Activated CD4-positive, alpha-beta memory T cell treated with anti-CD3 and anti-CD28 coated beads for 36 hours (primary cell): Measurements from ENCODE around the gene PROCA1. TPM values are rescaled to one million over a fixed set of nuclear protein-coding genes. Genes with fewer than 3 reads are reported as not detected.

ENCODE experiments used
- CTCF ChIA-PET: fragments of 350-600 bp; sonication (Branson Sonifier 250); formaldehyde crosslinking; loops from one replicate; lab custom pipeline; 2021; ENCODE audit warnings: antibody characterized with exemption, inconsistent platforms; lab: Charles Lee
- POLR2A ChIA-PET: fragments of 350-600 bp; sonication (Branson Sonifier 250); formaldehyde crosslinking; loops from one replicate; lab custom pipeline; 2021; ENCODE audit warnings: antibody characterized with exemption; lab: Charles Lee
- DNase-seq: peaks from one replicate; pipeline ENCODE4 v3.0.0-alpha.2; 2020
- H3K27ac Mint-ChIP-seq: one replicate; pipeline ENCODE4 v1.8.0; 2021; ENCODE audit warnings: mixed read lengths
- H3K27me3 Mint-ChIP-seq: one replicate; pipeline ENCODE4 v1.8.0; 2021; ENCODE audit warnings: mixed read lengths
- H3K36me3 Mint-ChIP-seq: one replicate; pipeline ENCODE4 v1.8.0; 2021; ENCODE audit warnings: mixed read lengths
- H3K4me1 Mint-ChIP-seq: one replicate; pipeline ENCODE4 v1.8.0; 2021; ENCODE audit warnings: low read depth, mixed read lengths
- H3K4me3 Mint-ChIP-seq: one replicate; pipeline ENCODE4 v1.8.0; 2021; ENCODE audit warnings: mild to moderate bottlenecking, mixed read lengths
- H3K9me3 Mint-ChIP-seq: one replicate; pipeline ENCODE4 v1.8.0; 2021; ENCODE audit warnings: mixed read lengths
- intact Hi-C: fragments of 100-400 bp; cut with micrococcal nuclease; formaldehyde crosslinking; loops from one replicate; pipeline ENCODE4 v1.15.1; 2023
- total RNA-seq, 2 experiments: library from RNA; stranded (reverse); gene quantifications; one replicate each; pipeline ENCODE4 v1.2.3, GENCODE V29; 2021

Gene PROCA1
- total RNA-seq, 2 experiments from 2014 or later, result 4.5 TPM

DNA sequence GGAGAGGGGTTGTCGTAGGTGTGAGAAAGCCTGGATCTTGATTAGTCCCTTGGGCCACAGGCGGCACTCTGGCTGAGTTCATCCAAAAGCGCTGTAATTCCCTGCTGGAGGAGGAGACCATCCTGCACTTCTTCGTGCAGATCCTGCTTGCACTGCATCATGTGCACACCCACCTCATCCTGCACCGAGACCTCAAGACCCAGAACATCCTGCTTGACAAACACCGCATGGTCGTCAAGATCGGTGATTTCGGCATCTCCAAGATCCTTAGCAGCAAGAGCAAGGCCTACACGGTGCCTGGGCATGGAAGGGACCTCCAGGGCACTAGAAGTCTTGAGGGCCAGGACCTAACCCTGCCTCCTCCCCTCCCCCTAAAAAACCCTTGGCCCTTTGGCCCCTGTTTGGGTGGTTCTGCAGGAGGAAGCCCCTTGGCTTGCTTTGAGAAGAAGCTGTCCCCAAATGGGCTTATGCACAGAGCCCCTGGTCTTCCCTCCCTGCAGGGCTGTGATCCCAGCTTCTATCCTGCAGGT, 23.1 kb upstream of the PROCA1 start:
- CTCF ChIA-PET, result interaction anchor here (0.6 to 1.6 kb wide), 4 partner anchors 15 to 219 kb away, joined by 3 to 10 read pairs (median 4); no protein-coding TSS in a partner anchor
- Mint-ChIP-seq H3K27me3 (no peaks in the 10 kb centered on the region), H3K4me1 (peaks cover 28% of the 10 kb centered on the region), H3K4me3 (no peak overlapping the region), H3K27ac (no peak overlapping the region), H3K9me3 (no peaks in the 10 kb centered on the region), H3K36me3 (peaks cover 7% of the 10 kb centered on the region)
- POLR2A ChIA-PET, result no interaction called here
- DNase-seq, result no peak
- intact Hi-C loops, result no loop called here

DNA sequence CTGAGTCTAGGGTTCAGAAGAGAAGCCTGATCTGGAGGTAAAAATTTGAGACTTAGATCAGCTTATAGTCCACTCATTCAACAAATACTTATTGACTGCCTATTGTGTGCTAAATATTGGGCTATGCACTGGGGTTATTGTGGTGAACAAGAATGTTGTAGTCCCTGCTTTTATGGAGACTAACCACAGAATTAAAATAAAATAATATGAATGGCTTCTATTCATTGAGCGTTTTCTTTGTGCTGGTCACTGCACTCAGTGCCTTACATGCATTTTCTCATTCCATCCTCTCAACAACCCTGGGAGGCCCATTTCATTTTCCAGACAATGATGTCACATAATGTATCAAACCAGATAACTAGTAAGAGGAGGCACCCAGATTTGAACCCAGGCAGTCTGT, 21.7 kb upstream of the PROCA1 start:
- CTCF ChIA-PET, result interaction anchor here (0.7 to 1.4 kb wide), 2 partner anchors 16 to 116 kb away, joined by 3 to 4 read pairs; no protein-coding TSS in a partner anchor
- no peaks in the 10 kb centered on the region for H3K9me3 Mint-ChIP-seq

DNA sequence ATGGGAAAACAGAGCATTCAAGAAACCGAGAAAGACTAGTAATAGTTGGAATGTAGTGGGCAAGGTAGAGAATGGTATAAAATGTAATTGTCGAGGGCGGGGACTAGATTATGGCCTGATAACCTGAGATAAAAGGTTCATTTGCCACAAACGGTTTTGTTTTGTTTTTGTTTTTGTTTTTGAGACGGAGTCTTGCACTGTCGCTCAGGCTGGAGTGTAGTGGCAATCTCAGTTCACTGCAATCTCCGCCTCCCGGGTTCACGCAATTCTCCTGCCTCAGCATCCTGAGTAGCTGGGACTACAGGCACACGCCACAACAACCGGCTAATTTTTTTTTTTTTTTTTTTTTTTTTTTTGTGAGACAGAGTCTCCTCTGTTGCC, 18.3 kb upstream of the PROCA1 start:
- Mint-ChIP-seq H3K9me3 (no peaks in the 10 kb centered on the region), H3K27me3 (no peaks in the 10 kb centered on the region), H3K27ac (peak overlapping the region; percentile 34), H3K4me3 (peak overlapping the region; percentile 8), H3K4me1 (peaks cover 20% of the 10 kb centered on the region), H3K36me3 (peaks cover 10% of the 10 kb centered on the region)
- ChIA-PET POLR2A (interaction anchor here (7.1 kb wide), 1 partner anchor 17 kb away, joined by 202 read pairs; the partner anchor contains the start of gene TRAF4), CTCF (interaction anchor here (0.7 to 9.7 kb wide), 6 partner anchors 17 to 387 kb away, joined by 5 to 632 read pairs (median 49); partner anchors contain the start of genes PHF12 and TRAF4)
- intact Hi-C loops, result loop anchor here (1.0 to 5.0 kb wide), 4 partner anchors 83 to 564 kb away; partner anchors contain the start of genes BLTP2 and NUFIP2
- no peak for DNase-seq

More for the DNA sequence above, 21.7 kb upstream of the PROCA1 start:
- H3K4me3 Mint-ChIP-seq, result no peak overlapping the region
- POLR2A ChIA-PET, result interaction anchor here (1.1 kb wide), 1 partner anchor 12 kb away, joined by 3 read pairs; no protein-coding TSS in a partner anchor
- intact Hi-C loops, result no loop called here
- H3K27me3 Mint-ChIP-seq, result no peaks in the 10 kb centered on the region
- H3K27ac Mint-ChIP-seq, result no peak overlapping the region
- H3K36me3 Mint-ChIP-seq, result peaks cover 4% of the 10 kb centered on the region
- DNase-seq, result no peak
- H3K4me1 Mint-ChIP-seq, result peaks cover 21% of the 10 kb centered on the region

DNA sequence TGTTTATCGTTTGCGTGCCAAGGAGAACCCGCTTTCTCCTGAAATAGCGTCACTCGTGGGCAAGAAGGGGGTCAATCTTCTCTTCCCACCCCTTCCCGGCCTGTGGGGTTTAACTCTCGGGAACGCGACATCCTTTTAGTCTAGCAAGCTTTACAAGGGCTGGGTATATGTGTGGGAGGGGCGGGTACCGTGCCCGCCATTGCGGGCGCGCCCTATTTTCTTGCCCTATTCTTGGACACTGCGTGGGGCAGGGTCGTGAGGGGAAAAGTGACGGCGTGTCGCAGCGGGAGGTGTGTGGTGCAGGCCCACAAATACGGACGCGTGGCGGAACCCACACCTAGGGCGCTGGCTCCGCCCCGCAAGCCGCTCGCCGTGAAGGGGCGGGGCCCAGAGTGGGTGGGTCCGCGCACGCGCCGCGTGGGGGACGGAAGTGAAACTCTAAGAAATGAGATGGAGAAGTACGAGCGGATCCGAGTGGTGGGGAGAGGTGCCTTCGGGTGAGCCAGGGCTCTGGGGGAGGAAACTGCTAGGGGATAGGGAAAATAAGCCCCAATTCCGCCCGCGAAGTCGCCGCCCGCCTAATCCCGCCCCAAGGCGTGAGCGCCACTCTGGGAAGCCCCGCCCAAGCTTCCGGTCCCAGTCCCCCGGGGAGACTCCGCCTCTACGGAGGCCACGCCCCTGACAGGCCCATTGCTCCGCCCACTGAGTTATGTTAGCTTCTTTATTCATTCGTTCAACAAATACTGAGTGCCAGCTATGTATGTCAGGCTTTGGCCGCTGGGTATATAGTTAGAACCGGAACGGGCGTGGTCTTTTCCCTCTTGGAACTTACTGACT, 16.9 kb upstream of the PROCA1 start, which contains the start of gene NEK8:
Gene NEK8 (plus strand): TSS at position 425 of the 837 bp plus-strand sequence. CDS start 26 bp downstream, at position 451.
- Mint-ChIP-seq H3K27ac (peak within 1 kb of the TSS; percentile 98), H3K36me3 (peaks cover 24% of the 10 kb centered on the region), H3K9me3 (no peaks in the 10 kb centered on the region), H3K4me3 (peak within 1 kb of the TSS; percentile 93), H3K27me3 (no peaks in the 10 kb centered on the region), H3K4me1 (peaks cover 31% of the 10 kb centered on the region)
- ChIA-PET POLR2A (interaction anchor here (1.0 to 7.1 kb wide), 14 partner anchors 9 to 387 kb away, joined by 3 to 202 read pairs (median 8); partner anchors contain the start of genes BLTP2, DHRS13, FLOT2 and PHF12), CTCF (interaction anchor here (0.7 to 9.7 kb wide), 22 partner anchors 9 to 416 kb away, joined by 3 to 632 read pairs (median 10); partner anchors contain the start of genes BLTP2, DHRS13, FAM222B and PHF12)
- intact Hi-C loops, result loop anchor here (1.0 to 5.0 kb wide), 8 partner anchors 9 to 566 kb away; partner anchors contain the start of genes BLTP2, DHRS13, NUFIP2 and RPL23A
- DNase-seq, result peak; percentile 99

DNA sequence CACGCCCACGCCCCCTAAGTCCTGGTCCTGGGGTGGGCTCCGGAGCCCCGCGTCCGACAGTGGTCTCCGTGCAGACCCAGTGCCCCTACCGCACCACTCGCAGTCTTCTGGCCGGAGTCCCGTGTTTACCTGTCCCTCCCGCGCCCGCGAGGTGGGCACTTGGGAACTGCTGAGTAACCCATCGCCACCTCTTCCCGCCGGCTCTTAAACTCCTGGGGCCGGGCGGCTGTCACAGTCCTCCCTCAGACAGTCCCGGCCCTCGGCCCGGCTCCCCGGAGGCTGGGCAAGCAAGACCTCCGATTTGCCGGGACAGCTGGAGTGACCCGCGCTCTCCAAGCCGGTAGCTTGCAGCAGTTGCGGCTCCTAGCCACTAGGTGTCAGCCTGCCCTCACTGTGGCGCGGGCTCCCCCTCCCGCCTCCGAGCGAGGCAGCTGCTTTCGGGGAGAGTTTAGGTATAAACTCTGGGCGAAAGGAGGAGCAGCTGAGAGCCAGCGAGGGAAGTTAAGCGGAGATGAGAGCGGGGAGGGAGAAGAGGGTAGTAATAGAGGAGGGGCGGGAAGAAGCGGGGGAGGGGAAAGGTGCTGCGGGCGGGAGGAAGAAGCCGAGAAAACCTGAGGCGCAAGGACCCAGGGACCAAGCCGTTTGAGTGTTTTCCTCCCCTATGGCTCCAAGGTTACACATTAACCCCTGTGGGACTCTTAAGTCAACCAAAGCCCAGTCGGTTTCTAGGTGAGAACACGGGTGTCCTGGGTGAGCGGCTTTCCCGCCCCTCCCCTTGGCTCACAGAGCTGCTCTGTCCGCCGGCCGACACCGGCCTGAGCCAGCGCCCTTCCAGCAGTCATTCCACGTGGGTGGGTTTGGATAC, 15.2 kb upstream of the PROCA1 start:
- ChIA-PET CTCF (interaction anchor here (0.6 to 9.7 kb wide), 50 partner anchors 10 to 449 kb away, joined by 3 to 632 read pairs (median 4); partner anchors contain the start of genes BLTP2, DHRS13, FAM222B and FLOT2), POLR2A (interaction anchor here (0.7 to 7.1 kb wide), 22 partner anchors 7 to 389 kb away, joined by 3 to 202 read pairs (median 5); partner anchors contain the start of genes DHRS13, FAM222B, PHF12 and RPL23A)
- Mint-ChIP-seq H3K36me3 (peaks cover 39% of the 10 kb centered on the region), H3K9me3 (no peaks in the 10 kb centered on the region), H3K4me1 (peaks cover 46% of the 10 kb centered on the region), H3K27ac (peak overlapping the region; percentile 98), H3K4me3 (peak overlapping the region; percentile 93), H3K27me3 (no peaks in the 10 kb centered on the region)
- DNase-seq, result peak; percentile 96
- intact Hi-C loops, result loop anchor here (1.0 to 5.0 kb wide), 8 partner anchors 23 to 410 kb away; partner anchors contain the start of genes BLTP2 and FAM222B

DNA sequence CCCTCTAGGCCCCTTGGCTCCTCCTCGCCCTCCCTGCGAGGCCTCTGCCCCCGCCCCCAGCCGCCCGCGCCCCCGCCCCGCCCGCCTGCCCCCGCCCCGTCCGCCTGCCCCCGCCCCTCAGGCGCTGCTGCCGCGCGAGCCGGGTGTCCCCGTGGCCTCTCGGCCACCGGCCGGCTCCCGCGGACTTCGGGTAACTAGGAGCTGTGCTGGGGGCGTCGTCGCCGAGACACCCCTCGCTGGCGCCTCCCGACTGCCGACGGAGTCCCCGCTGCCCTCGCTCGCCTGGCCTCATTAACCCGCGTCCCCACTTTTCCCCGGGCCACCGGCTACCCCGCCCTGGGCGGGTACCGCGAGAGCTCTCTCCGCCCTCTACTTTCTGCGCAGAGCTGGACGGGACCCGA, 14.5 kb upstream of the PROCA1 start, which contains the start of gene TLCD1:
Gene TLCD1 (minus strand): TSS at position 8 of the 401 bp plus-strand sequence. CDS start 136 bp downstream, outside the sequence.
- peak within 1 kb of the TSS; percentile 98 for H3K27ac Mint-ChIP-seq
- intact Hi-C loops, result loop anchor here (2.0 to 5.0 kb wide), 4 partner anchors 79 to 411 kb away; partner anchors contain the start of genes BLTP2 and FAM222B
- ChIA-PET POLR2A (interaction anchor here (0.7 to 7.1 kb wide), 16 partner anchors 15 to 390 kb away, joined by 3 to 202 read pairs (median 5); partner anchors contain the start of genes DHRS13, FAM222B, PHF12 and TRAF4), CTCF (interaction anchor here (0.7 to 9.7 kb wide), 44 partner anchors 9 to 450 kb away, joined by 3 to 632 read pairs (median 6); partner anchors contain the start of genes BLTP2, DHRS13, FAM222B and FLOT2)
- H3K4me1 Mint-ChIP-seq, result peaks cover 50% of the 10 kb centered on the region
- peak within 1 kb of the TSS; percentile 93 for H3K4me3 Mint-ChIP-seq
- H3K27me3 Mint-ChIP-seq, result no peaks in the 10 kb centered on the region
- peaks cover 45% of the 10 kb centered on the region for H3K36me3 Mint-ChIP-seq
- no peaks in the 10 kb centered on the region for H3K9me3 Mint-ChIP-seq
- peak; percentile 86 for DNase-seq

DNA sequence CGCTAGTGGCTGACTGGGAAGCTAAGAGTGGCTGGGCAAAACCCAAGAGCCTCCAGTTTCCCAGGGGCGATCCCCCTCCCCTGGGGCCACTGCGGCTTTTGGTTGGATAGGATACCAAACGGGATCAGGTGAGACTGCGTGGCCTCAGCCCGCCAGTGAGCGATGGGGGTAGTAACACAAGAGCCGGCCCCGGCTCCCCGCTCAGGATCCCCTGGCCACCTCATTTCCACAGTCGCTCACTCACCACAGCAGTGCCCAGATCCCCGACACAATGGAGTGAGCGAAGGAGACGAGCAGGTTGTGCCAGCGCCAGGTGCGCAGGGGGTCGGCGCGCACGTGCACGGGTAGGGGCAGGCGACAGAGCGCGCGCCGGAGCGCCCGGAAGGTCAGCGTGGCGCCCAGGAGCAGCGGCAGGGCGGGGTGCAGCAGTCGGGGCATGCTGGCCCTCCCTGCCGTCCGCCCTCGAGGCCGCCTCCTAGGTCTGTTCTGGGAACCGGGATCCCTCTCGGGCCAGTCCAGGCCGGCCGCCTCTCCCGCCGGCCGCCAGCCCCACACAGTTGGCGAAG, 14.1 kb upstream of the PROCA1 start:
- CTCF ChIA-PET, result interaction anchor here (0.9 to 9.7 kb wide), 28 partner anchors 9 to 451 kb away, joined by 3 to 632 read pairs (median 10); partner anchors contain the start of genes BLTP2, DHRS13, FAM222B and FLOT2
- Mint-ChIP-seq H3K36me3 (peaks cover 50% of the 10 kb centered on the region), H3K27me3 (no peaks in the 10 kb centered on the region), H3K4me3 (peak overlapping the region; percentile 85), H3K4me1 (peaks cover 51% of the 10 kb centered on the region), H3K27ac (peak overlapping the region; percentile 91), H3K9me3 (no peaks in the 10 kb centered on the region)
- DNase-seq, result peak; percentile 73
- POLR2A ChIA-PET, result interaction anchor here (0.7 to 7.1 kb wide), 9 partner anchors 15 to 224 kb away, joined by 3 to 202 read pairs (median 7); partner anchors contain the start of genes BLTP2, FAM222B, PROCA1 and TRAF4
- intact Hi-C loops, result loop anchor here (2.0 to 5.0 kb wide), 4 partner anchors 78 to 412 kb away; partner anchors contain the start of genes BLTP2 and FAM222B

DNA sequence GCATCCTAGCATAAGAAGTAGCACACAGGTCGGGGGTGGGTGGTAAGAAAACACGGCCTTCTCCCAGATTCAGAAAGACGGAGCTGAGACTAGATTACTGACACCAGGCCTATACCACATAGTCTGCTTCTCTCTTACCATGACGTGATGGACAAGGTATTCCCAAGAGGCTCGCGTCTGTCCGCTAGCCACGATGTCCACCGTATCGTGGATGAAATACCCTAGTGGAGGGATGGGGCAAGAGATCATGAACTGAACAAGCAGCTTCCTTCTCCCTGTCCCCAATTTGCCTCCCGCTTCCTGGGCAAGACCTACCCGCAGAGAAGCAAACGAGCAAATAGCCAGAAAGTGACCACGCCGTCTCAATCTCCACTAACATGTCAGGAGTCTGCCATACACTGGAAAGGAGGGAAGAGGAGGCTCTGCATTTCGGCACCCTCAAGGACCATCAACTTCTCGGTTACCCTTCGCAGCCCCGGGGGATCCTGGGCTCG, 13.5 kb upstream of the PROCA1 start:
- Mint-ChIP-seq H3K9me3 (no peaks in the 10 kb centered on the region), H3K36me3 (peaks cover 55% of the 10 kb centered on the region), H3K27ac (peak overlapping the region; percentile 91), H3K4me3 (peak overlapping the region; percentile 85), H3K27me3 (no peaks in the 10 kb centered on the region), H3K4me1 (peaks cover 54% of the 10 kb centered on the region)
- intact Hi-C loops, result loop anchor here (5.0 kb wide), 3 partner anchors 78 to 412 kb away; partner anchors contain the start of gene BLTP2
- POLR2A ChIA-PET, result interaction anchor here (0.7 to 7.1 kb wide), 7 partner anchors 14 to 173 kb away, joined by 3 to 202 read pairs (median 4); partner anchors contain the start of genes BLTP2, FAM222B, PROCA1 and TRAF4
- CTCF ChIA-PET, result interaction anchor here (1.2 to 9.7 kb wide), 5 partner anchors 21 to 226 kb away, joined by 3 to 632 read pairs (median 92); partner anchors contain the start of genes DHRS13, PHF12 and TRAF4
- DNase-seq, result peak; percentile 45

DNA sequence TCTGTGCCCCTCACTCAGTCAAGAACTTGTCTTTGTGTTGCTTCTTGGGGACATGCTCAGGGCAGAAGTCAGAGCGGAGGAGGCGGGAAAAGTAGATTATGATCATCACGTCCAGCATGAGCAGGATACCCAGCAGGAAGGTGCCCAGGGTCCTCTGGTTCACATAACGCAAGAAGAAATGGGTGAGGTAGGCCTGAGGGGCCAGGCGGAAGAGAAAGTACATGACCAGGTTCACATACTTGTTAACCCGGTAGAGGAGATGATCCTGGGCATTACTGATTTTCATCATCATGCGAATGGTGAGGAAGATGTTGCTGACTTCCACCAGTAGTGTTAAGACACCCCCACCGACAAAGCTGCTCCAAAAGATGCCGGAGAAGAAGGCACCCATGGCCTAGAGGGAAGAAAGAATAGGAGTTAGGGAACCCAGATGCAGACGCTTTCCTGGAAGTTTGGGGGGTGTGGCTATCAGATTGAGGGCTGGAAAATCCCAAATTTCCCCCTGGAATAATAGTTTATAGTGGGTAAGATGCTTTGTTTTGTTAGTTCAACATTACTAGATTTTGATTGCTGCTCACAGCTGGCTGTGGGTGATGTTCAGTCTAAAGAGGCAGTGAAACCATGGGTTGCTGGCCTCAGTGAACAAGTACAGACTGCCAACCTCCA, 12.9 kb upstream of the PROCA1 start:
- peaks cover 50% of the 10 kb centered on the region for H3K4me1 Mint-ChIP-seq
- H3K9me3 Mint-ChIP-seq, result no peaks in the 10 kb centered on the region
- H3K36me3 Mint-ChIP-seq, result peaks cover 60% of the 10 kb centered on the region
- CTCF ChIA-PET, result interaction anchor here (1.2 to 9.7 kb wide), 4 partner anchors 22 to 226 kb away, joined by 3 to 632 read pairs (median 111); partner anchors contain the start of genes PHF12 and TRAF4
- no peak for DNase-seq
- H3K27ac Mint-ChIP-seq, result peak overlapping the region; percentile 91
- no peaks in the 10 kb centered on the region for H3K27me3 Mint-ChIP-seq
- intact Hi-C loops, result loop anchor here (5.0 kb wide), 3 partner anchors 77 to 413 kb away; partner anchors contain the start of gene BLTP2
- POLR2A ChIA-PET, result interaction anchor here (1.1 to 7.1 kb wide), 6 partner anchors 14 to 174 kb away, joined by 3 to 202 read pairs (median 6); partner anchors contain the start of genes BLTP2, FAM222B, PROCA1 and TRAF4
- H3K4me3 Mint-ChIP-seq, result peak overlapping the region; percentile 85
